Neural cell (in vitro differentiated cells): ENCODE measurements around the gene JOSD2.

Experiments used
- POLR2AphosphoS5 ChIP-seq: IDR thresholded peaks from 2 replicates; pipeline ENCODE4 v1.6.1; 2012
- TF ChIP-seq, protein P1 (sequence below): fragments of 450-650 bp; IDR thresholded peaks from 2 replicates; pipeline ENCODE4 v1.5.1; 2014; ENCODE audit warnings: antibody characterized with exemption, mild to moderate bottlenecking, moderate library complexity; ENCODE audit not compliant: poor library complexity, severe bottlenecking

DNA sequence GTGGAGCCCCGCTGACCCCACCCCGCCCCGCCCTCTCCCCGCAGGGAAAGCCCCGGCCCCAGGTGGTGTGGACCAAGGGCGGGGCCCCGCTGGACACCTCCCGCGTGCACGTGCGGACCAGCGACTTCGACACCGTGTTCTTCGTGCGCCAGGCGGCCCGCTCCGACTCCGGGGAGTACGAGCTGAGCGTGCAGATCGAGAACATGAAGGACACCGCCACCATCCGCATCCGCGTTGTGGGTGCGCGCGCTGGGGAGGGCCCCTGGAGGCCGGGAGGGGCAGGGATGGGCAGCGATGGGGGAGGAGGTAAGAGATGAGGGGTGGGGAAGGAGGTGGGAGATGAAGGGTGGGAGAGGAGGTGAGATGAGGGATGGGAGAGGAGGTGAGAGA, 51.9 kb downstream of the JOSD2 start:
- TF ChIP-seq, protein P1, sequence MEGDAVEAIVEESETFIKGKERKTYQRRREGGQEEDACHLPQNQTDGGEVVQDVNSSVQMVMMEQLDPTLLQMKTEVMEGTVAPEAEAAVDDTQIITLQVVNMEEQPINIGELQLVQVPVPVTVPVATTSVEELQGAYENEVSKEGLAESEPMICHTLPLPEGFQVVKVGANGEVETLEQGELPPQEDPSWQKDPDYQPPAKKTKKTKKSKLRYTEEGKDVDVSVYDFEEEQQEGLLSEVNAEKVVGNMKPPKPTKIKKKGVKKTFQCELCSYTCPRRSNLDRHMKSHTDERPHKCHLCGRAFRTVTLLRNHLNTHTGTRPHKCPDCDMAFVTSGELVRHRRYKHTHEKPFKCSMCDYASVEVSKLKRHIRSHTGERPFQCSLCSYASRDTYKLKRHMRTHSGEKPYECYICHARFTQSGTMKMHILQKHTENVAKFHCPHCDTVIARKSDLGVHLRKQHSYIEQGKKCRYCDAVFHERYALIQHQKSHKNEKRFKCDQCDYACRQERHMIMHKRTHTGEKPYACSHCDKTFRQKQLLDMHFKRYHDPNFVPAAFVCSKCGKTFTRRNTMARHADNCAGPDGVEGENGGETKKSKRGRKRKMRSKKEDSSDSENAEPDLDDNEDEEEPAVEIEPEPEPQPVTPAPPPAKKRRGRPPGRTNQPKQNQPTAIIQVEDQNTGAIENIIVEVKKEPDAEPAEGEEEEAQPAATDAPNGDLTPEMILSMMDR: no peak
- TF ChIP-seq POLR2AphosphoS5: no peak
